DND-41 (cell line): ENCODE measurements around the gene IGFBP6.

Experiments
- ATAC-seq: fragments of 200-7000 bp; cut with Tn5 transposase; 3 replicates; pipeline ENCODE4 v1.9.1; 2021; ENCODE audit warnings: low read depth; ENCODE audit not compliant: insufficient read depth
- DNase-seq: peaks from one replicate; pipeline ENCODE4 v3.0.0-alpha.2; 2020
- H2AFZ ChIP-seq: 2 replicates; pipeline ENCODE4 v1.6.0; 2012; ENCODE audit warnings: low read depth, low read length
- H3K27ac ChIP-seq: 2 replicates; pipeline ENCODE4 v1.5.1; 2012; ENCODE audit warnings: low read length, inconsistent platforms
- H3K27me3 ChIP-seq: fragments of 200-600 bp; sonication (generic); 2 replicates; pipeline ENCODE4 v1.6.0; 2012; ENCODE audit warnings: low read length, mild to moderate bottlenecking, inconsistent platforms; ENCODE audit not compliant: insufficient read depth, poor library complexity
- H3K36me3 ChIP-seq: 2 replicates; pipeline ENCODE4 v1.5.1; 2012; ENCODE audit warnings: low read length, inconsistent platforms; ENCODE audit not compliant: insufficient read depth
- H3K4me1 ChIP-seq: 2 replicates; pipeline ENCODE4 v1.5.1; 2012; ENCODE audit warnings: mild to moderate bottlenecking, low read length; ENCODE audit not compliant: insufficient read depth
- H3K4me2 ChIP-seq: 2 replicates; pipeline ENCODE4 v1.6.0; 2012; ENCODE audit warnings: mild to moderate bottlenecking, moderate library complexity, low read length, inconsistent platforms; ENCODE audit not compliant: insufficient read depth
- H3K4me3 ChIP-seq, 2 experiments: fragments of 200-600 bp in 1 of 2; shearing (Covaris generic) in 1 of 2; 2 replicates each; pipeline ENCODE4 v1.5.1; 2012 to 2016; ENCODE audit warnings: inconsistent platforms in 2 of 2, low read length in 2 of 2, mild to moderate bottlenecking in 2 of 2, low read depth in 1 of 2, moderate library complexity in 1 of 2
- H3K79me2 ChIP-seq: 2 replicates; pipeline ENCODE4 v1.6.0; 2012; ENCODE audit warnings: low read length, inconsistent platforms; ENCODE audit not compliant: insufficient read depth
- H3K9ac ChIP-seq: 2 replicates; pipeline ENCODE4 v1.6.0; 2012; ENCODE audit warnings: low read depth, mild to moderate bottlenecking, inconsistent platforms, low read length, moderate library complexity
- H3K9me3 ChIP-seq: 2 replicates; pipeline ENCODE4 v1.5.1; 2012; ENCODE audit warnings: low read length, moderate library complexity, mild to moderate bottlenecking, inconsistent platforms; ENCODE audit not compliant: insufficient read depth, severe bottlenecking
- H4K20me1 ChIP-seq: 2 replicates; pipeline ENCODE4 v1.6.0; 2012; ENCODE audit warnings: low read length; ENCODE audit not compliant: insufficient read depth
- CTCF ChIP-seq: IDR thresholded peaks from 2 replicates; pipeline ENCODE4 v1.5.1; 2012; ENCODE audit warnings: borderline replicate concordance, low read length, moderate library complexity, mild to moderate bottlenecking; ENCODE audit not compliant: poor library complexity, severe bottlenecking; ENCODE audit errors: extremely low read depth
- EZH2 ChIP-seq: IDR thresholded peaks from 3 replicates; pipeline ENCODE4 v1.6.1; 2012; ENCODE audit warnings: borderline replicate concordance, low read depth, mild to moderate bottlenecking, moderate library complexity, low read length, inconsistent platforms; ENCODE audit not compliant: severe bottlenecking

IGFBP6 gene

DNA sequence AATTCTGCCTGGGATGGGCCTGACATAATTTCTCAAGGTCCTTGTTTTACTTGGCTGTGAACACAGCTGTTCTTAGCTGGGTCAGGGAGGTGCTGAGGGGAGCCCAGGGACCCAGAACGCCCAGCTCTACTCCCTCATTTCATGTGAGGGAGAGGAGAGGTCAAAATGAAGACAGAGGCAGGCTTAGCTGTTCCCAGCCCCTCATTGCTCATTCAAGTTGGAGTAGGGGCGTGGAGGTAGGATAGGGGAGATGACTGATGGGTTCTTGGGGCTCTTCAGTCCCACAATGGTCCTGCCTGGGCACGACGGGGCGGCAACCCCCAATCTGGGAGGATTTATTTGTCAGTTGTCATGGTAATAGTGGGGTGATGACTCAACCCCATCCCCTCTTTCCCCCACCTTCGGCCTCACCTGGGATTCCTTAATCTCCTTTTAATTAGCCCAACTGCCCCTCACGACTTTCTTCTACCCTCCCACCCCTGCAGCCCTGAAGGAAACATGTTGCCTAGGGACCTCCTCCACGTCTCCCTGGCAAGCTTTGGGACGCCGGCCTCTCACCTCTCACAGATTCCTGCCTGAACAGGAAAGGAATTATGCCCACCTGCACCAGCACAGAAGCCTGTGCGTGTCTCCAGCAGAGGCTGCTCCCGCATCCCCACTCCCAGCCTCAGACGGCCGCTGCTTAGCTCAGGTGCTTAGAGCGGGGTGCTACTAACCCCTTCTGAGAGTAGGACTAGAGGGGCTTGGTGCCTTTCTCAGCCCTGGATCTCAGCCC lies 28.5 kb upstream of the IGFBP6 start:
- H3K9ac ChIP-seq = no peak overlapping the region
- peaks cover 50% of the 10 kb centered on the region for H3K36me3 ChIP-seq

GRCh38 chr12:53069621-53070410 lies 27.7 kb upstream of the IGFBP6 start:
- DNase-seq = no peak
- H3K4me2 ChIP-seq = no peak overlapping the region
- no peak for ATAC-seq
- no peaks in the 10 kb centered on the region for H3K79me2 ChIP-seq
- H3K27me3 ChIP-seq = no peaks in the 10 kb centered on the region
- peaks cover 4% of the 10 kb centered on the region; the same call in 1 of the 2 replicates for H4K20me1 ChIP-seq
- H3K9ac ChIP-seq = no peak overlapping the region
- no peak overlapping the region for H3K27ac ChIP-seq
- H2AFZ ChIP-seq = no peak overlapping the region
- no peaks in the 10 kb centered on the region for H3K4me1 ChIP-seq
- no peaks in the 10 kb centered on the region for H3K9me3 ChIP-seq
- H3K36me3 ChIP-seq = peaks cover 52% of the 10 kb centered on the region
- no peak overlapping the region for H3K4me3 ChIP-seq
- TF ChIP-seq CTCF (no peak), EZH2 (no peak)

More for the DNA sequence above, 28.5 kb upstream of the IGFBP6 start:
- ATAC-seq = no peak
- Histone ChIP-seq H3K4me3 (no peak overlapping the region), H3K4me1 (no peaks in the 10 kb centered on the region), H3K27me3 (no peaks in the 10 kb centered on the region), H3K27ac (no peak overlapping the region), H2AFZ (no peak overlapping the region), H3K9me3 (no peaks in the 10 kb centered on the region), H4K20me1 (peaks cover 4% of the 10 kb centered on the region; the same call in 1 of the 2 replicates), H3K79me2 (no peaks in the 10 kb centered on the region), H3K4me2 (no peak overlapping the region)
- no peak for TF ChIP-seq CTCF
- TF ChIP-seq EZH2 = no peak
- no peak for DNase-seq

GRCh38 chr12:53070877-53071492 lies 26.5 kb upstream of the IGFBP6 start:
- DNase-seq = no peak
- no peaks in the 10 kb centered on the region for H3K79me2 ChIP-seq
- no peaks in the 10 kb centered on the region for H3K9me3 ChIP-seq
- no peak overlapping the region for H3K9ac ChIP-seq
- no peak for ATAC-seq
- no peak overlapping the region for H3K27ac ChIP-seq
- H2AFZ ChIP-seq = no peak overlapping the region
- no peaks in the 10 kb centered on the region for H3K4me1 ChIP-seq
- H3K4me3 ChIP-seq = no peak overlapping the region
- H3K27me3 ChIP-seq = no peaks in the 10 kb centered on the region
- no peak overlapping the region for H3K4me2 ChIP-seq
- TF ChIP-seq CTCF = no peak
- no peak for TF ChIP-seq EZH2
- peaks cover 4% of the 10 kb centered on the region; the same call in 1 of the 2 replicates for H4K20me1 ChIP-seq
- peaks cover 48% of the 10 kb centered on the region for H3K36me3 ChIP-seq
